ENCODE results near the gene HELZ2.

DNA sequence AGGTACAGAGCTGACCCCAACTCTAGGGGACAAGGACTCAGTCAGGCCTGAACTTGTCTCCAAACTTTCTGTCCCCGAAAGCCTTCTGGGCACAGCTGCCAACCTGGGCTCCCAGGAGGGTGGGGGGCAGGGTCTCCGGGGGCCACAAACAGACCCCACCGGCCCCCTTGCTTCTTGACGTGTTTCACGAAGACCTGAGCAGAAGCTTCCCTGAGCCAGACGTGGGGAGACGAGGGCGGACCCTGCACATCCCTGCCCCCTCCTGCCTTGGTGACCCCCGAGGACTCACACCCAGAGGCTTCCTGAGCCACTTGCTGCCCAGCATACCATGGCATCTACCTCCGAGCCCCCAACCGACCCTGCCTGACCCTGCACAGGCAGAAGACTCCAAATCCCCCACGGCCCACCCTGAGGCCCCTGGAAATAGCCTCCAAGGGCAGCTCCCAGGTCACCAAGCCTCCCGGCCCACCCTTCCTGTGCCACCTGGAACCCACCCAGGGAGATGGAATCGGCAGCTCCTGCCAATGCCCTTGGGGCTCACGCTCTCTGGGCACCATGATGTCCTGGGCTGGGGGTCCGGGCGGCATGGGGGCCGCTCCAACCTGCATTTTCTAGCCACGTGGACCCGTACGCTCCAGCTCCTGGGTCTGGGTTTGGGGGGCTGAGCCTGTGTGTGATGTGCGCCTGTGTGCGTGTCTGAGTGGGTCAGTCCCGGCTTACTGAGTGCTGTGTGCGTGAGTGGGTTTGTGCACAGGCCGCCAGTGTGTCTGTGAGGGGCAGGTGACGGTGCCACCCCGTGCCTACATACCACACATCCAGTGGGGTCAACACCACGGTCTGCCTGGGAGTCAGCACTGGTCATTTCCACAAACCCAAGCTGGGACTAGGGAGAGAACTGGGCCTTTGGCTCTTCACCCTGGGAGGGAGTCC lies 34.3 kb downstream of the HELZ2 start:
- TF ChIP-seq ZNF274 (IDR thresholded peaks at IDR 0.05; ENCODE audit: low read length) (no peak), ZNF274 (tag by site-specific recombination; IDR thresholded peaks at IDR 0.05; ENCODE audit: borderline replicate concordance) (no peak), ZBTB7A (tag by site-specific recombination; IDR thresholded peaks at IDR 0.05; ENCODE audit: low read depth) (no peak), TCF7L2 (IDR thresholded peaks at IDR 0.05; ENCODE audit: borderline replicate concordance, low read depth, low read length) (no peak), GLI4 (tag by site-specific recombination; IDR thresholded peaks at IDR 0.05) (no peak), ZSCAN23 (tag by site-specific recombination; IDR thresholded peaks at IDR 0.05) (no peak), PRDM1 (tag by site-specific recombination; IDR thresholded peaks at IDR 0.05) (no peak), ZNF600 (tag by site-specific recombination; IDR thresholded peaks at IDR 0.05) (no peak), ZNF654 (tag by site-specific recombination; IDR thresholded peaks at IDR 0.05; ENCODE audit: low read depth) (no peak), ZNF221 (tag by site-specific recombination; IDR thresholded peaks at IDR 0.05; ENCODE audit: borderline replicate concordance) (no peak), ZNF423 (tag by site-specific recombination; IDR thresholded peaks at IDR 0.05) (no peak)
- TF ChIP-seq, protein P1, sequence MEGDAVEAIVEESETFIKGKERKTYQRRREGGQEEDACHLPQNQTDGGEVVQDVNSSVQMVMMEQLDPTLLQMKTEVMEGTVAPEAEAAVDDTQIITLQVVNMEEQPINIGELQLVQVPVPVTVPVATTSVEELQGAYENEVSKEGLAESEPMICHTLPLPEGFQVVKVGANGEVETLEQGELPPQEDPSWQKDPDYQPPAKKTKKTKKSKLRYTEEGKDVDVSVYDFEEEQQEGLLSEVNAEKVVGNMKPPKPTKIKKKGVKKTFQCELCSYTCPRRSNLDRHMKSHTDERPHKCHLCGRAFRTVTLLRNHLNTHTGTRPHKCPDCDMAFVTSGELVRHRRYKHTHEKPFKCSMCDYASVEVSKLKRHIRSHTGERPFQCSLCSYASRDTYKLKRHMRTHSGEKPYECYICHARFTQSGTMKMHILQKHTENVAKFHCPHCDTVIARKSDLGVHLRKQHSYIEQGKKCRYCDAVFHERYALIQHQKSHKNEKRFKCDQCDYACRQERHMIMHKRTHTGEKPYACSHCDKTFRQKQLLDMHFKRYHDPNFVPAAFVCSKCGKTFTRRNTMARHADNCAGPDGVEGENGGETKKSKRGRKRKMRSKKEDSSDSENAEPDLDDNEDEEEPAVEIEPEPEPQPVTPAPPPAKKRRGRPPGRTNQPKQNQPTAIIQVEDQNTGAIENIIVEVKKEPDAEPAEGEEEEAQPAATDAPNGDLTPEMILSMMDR (tag by site-specific recombination; IDR thresholded peaks at IDR 0.05) = no peak
- TF ChIP-seq, protein P2, sequence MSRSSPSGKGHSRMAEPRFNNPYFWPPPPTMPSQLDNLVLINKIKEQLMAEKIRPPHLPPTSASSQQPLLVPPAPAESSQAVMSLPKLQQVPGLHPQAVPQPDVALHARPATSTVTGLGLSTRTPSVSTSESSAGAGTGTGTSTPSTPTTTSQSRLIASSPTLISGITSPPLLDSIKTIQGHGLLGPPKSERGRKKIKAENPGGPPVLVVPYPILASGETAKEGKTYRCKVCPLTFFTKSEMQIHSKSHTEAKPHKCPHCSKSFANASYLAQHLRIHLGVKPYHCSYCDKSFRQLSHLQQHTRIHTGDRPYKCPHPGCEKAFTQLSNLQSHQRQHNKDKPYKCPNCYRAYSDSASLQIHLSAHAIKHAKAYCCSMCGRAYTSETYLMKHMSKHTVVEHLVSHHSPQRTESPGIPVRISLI (tag by site-specific recombination; IDR thresholded peaks at IDR 0.05) = no peak
- TF ChIP-seq, protein P3, sequence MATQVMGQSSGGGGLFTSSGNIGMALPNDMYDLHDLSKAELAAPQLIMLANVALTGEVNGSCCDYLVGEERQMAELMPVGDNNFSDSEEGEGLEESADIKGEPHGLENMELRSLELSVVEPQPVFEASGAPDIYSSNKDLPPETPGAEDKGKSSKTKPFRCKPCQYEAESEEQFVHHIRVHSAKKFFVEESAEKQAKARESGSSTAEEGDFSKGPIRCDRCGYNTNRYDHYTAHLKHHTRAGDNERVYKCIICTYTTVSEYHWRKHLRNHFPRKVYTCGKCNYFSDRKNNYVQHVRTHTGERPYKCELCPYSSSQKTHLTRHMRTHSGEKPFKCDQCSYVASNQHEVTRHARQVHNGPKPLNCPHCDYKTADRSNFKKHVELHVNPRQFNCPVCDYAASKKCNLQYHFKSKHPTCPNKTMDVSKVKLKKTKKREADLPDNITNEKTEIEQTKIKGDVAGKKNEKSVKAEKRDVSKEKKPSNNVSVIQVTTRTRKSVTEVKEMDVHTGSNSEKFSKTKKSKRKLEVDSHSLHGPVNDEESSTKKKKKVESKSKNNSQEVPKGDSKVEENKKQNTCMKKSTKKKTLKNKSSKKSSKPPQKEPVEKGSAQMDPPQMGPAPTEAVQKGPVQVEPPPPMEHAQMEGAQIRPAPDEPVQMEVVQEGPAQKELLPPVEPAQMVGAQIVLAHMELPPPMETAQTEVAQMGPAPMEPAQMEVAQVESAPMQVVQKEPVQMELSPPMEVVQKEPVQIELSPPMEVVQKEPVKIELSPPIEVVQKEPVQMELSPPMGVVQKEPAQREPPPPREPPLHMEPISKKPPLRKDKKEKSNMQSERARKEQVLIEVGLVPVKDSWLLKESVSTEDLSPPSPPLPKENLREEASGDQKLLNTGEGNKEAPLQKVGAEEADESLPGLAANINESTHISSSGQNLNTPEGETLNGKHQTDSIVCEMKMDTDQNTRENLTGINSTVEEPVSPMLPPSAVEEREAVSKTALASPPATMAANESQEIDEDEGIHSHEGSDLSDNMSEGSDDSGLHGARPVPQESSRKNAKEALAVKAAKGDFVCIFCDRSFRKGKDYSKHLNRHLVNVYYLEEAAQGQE (tag by site-specific recombination; IDR thresholded peaks at IDR 0.05) = no peak

Measured in HEK293 (cell line).